ENCODE data around the gene TBC1D1.

GRCh38 chr4:37976507-37976906 is 85.6 kb downstream of the TBC1D1 start:
- TF ChIP-seq EZH2 (IDR thresholded peaks at IDR 0.05; ENCODE audit: borderline replicate concordance, insufficient read depth, low read length, poor library complexity, severe bottlenecking) (no peak), EP300 (conservative IDR thresholded peaks at IDR 0.05; ENCODE audit: poor library complexity, severe bottlenecking) (no peak), POLR2AphosphoS5 (IDR thresholded peaks at IDR 0.05) (no peak), RAD21 (conservative IDR thresholded peaks at IDR 0.05) (no peak), CTCF (IDR thresholded peaks at IDR 0.05; ENCODE audit: poor library complexity, severe bottlenecking) (no peak), REST (IDR thresholded peaks at IDR 0.05; ENCODE audit: borderline replicate concordance) (no peak), SMC3 (conservative IDR thresholded peaks at IDR 0.05; ENCODE audit: poor library complexity) (no peak), TAF1 (IDR thresholded peaks at IDR 0.05; ENCODE audit: low read depth) (no peak)

Data from neural cell (in vitro differentiated cells).